NCI-H1417 treated with DMSO at 0.1 percent for 48 hours (cell line): ENCODE measurements around the gene ZXDA.

Experiments
- DNase-seq: peaks from one replicate; lab custom pipeline; 2025; lab: John Stamatoyannopoulos, UW

Gene ZXDA

GRCh38 chrX:57871463-57871862 is 38.8 kb downstream of the ZXDA start:
- DNase-seq = no peak
